Ramos (cell line): ENCODE data around the gene UPP2.

ENCODE experiments used
- in situ Hi-C: fragments of 300-500 bp; cut with MboI; formaldehyde crosslinking; loops from one replicate; pipeline ENCODE4 v1.14.3; 2022; ENCODE audit warnings: low sequenced_read_pairs; ENCODE audit not compliant: unreplicated experiment

UPP2 gene

DNA sequence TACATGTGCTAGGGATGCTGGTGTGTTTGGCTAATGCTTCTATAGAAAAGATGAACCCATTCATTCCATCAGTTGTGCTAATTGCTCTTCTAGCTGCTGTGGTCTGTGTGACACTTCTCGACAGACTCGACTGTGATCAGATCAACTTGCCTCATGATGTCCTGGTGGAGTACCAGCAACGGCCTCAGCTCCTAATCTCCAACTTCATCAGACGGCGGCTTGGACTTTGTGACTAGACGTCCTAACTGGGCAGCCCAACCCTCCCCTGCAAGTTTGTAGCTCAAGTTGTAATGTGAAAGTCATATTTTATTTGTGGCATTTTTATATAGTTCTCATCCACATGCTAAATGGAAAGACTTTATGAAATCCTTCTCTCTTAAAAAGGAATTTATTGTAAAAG lies 33.0 kb downstream of the UPP2 start:
- in situ Hi-C loops = no loop called here

DNA sequence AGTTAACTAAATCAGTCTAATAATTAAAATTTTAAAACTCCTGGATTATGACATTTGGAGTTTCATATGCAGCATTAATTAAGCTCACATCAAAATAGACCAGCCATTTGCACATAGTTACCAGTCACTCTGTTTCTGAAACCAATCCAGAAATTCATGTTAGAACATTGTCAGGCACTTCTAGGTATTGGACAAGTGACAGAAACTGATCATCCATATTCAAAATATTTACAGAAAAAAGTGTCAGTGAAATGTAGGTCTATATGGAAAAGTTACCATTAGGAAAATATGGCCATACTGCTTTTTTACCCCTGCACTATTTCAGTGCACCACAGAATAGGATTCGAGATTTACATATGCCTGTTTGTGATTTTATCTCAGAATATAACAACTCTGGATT lies 33.4 kb downstream of the UPP2 start:
- in situ Hi-C loops = no loop called here

DNA sequence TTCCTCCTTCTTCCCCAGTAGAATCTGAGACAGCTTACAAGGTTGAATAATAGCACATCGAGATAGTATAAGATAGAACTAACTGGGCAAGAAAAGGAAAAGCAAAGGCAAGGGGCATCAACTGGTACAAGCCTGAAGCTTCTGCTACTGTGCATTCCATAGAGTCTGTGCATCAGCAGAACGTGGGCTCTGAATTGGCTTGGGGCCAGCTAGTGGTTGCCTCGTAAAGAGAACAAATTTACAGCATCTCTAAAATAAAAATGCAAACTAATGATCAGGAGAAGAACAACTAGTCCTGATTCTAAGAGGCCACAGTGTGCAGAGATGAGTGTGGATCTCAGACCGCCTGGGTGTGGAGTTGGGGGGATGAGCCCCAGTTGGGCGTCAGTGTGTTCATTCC lies 36.6 kb downstream of the UPP2 start:
- in situ Hi-C loops = no loop called here

DNA sequence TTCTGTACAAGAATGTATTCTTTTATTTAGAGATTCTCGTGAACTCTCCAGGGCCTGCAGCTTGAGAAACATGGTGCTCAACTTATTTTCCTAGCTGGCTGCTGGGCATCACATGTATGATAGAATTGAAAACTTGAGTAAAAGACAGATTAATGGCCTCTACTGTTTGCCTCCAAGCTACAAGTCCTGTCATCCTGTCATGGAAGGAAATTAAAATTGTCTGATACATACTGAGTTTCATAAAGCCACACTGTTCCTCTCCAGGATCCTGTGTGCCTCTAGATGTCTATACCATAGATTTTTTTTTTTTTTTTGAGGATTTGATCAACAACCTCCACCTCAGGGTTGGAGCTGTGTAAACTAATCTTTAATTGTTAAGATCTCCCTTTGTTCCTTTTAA lies 38.5 kb downstream of the UPP2 start:
- in situ Hi-C loops = no loop called here

DNA sequence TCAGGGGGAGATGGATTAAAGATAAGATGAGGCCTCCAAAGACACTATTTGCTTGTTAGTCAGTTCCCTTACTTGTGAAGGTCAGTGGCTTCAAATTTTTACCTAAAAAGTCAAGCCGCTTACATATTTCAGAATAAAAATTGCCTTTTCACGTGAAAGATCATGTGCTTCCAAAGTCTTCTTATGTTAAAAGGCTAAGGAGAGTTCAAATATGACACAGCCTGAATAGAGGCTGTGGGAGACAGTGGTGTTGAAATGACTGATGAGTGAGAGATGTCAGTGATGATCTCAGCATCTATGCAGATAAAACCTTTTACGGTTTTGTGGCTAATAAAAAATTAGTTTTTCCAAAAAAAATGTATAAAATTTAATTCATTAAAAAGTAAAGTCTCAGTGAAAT lies 40.5 kb downstream of the UPP2 start:
- in situ Hi-C loops = no loop called here

DNA sequence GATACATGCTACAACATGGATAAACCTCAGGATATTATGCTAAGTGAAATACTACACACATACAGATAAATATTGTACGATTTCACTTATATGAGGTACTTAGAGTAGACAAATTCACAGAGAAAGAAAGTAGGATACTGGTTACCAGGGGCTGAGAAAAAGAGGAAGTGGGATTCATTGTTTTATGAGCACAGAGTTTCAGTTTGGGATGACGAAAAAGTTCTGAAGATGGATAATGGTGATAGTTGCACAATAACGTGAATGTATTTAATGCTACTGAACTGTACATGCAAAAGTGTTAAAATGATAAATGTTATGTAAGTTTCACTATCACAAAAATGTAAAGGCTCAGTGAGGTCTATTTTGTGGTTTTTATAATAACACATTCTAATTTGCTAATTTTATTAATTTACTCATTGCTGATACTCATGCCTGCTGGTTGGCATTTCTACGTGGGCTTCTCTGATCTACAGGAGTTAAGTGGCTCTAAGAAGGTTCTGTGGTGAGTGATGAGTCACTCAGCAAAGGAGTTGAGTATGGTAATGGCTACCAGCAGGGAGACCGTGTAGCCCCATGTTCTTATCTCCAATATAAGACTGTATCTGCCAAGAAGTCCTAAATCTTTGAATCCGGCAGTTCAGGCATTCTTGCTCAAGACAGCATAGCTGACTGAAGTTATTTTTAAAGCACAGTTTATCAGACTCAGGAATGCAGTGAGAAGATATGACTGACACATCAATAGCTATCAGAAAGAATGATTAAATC lies 41.1 kb downstream of the UPP2 start:
- in situ Hi-C loops = no loop called here

DNA sequence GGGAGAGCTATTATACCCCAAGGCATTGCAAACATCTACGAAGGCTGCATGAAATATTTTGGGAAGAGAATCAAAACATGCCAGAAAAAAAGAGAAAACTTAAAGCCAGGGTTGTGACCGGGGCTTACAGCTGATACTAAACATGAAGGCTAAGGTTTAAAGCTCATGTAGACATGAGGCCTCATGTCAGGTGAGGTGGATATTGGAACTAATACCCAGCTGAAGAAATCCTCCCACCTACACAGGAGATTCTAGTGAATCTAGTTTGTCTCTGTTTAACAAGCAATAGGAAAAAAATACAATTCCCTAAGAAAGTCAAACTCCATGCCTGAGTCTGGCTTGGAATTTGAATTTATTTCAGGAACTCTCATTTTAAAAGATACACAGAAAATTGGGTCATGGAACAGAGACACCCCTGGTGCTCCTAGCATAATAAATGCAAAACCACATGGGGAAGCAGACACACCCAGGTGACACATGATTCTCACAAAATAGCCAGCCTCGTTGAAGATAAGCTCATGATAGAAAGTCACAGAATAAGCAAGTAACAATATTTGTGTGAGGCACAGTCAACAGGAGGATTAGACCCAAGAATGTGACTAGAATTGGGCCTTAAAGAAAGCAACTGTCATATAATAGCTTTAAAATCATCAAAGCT lies 42.2 kb downstream of the UPP2 start:
- in situ Hi-C loops = no loop called here

DNA sequence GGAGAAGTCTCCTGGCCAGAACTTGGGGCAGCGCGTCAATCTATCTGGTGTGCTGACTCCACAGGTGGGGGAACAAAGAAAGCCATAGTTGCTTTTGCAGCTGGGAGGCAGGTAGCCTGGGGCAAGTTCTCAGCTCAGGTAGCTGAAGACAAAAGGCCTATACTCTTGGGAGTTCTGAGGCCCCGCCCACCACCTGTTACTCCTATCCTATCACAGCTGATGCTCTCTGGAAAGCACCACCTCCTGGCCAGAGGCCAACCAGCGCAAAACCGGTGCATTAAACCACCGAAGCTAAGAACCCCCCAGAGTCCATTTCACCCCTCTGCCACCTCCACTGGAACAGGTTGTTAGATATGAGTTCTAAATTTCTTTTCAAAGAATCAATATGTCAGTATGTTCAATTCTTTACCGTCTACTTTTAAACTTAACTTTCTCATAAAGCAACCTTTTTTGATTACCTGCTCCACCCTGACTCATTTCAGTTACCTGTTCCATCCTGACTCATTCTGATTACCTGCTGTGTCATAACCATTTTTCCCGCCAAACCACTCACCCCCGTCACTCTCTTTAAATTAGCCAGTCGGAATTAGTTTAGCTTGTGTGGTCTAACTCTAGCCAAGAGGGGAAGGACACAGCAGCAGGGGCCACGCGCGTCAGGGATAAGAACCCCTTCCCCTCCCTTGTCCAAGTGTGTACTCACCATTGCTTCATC lies 43.4 kb downstream of the UPP2 start:
- in situ Hi-C loops = no loop called here

DNA sequence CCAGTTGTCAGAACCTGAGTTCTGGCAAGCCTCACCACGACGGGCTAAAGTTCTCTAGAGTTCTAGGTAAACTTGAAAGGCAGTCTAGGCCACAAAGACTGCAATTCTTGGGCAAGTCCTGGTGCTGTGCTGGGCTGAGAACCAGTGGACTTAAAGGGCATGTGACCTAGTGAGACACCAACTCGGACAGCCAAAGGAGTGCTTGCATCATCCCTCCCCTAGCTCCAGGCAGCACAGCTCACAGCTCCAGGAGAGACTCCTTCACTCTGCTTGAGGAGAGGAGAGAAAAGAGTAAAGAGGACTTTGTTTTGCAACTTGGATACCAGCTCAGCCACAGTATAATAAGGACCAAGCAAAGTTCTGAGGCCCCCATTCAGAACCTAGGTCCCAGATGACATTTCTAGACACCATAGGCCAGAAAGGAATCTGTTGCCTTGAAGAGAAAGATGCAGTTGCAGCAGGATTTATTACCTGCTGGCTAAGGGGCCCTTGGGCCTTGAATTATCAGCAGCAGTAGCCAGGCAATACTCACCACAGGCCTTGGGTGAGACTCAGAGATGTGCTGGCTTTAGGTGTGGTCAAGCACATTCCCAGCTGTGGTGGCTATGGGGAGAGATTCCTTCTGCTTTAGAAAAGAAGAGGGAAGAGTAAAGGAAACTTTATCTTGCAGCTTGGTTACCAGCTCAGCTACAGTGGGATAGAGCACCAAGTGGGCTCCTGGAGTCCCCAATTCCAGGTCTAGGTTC lies 51.8 kb downstream of the UPP2 start:
- in situ Hi-C loops = no loop called here

DNA sequence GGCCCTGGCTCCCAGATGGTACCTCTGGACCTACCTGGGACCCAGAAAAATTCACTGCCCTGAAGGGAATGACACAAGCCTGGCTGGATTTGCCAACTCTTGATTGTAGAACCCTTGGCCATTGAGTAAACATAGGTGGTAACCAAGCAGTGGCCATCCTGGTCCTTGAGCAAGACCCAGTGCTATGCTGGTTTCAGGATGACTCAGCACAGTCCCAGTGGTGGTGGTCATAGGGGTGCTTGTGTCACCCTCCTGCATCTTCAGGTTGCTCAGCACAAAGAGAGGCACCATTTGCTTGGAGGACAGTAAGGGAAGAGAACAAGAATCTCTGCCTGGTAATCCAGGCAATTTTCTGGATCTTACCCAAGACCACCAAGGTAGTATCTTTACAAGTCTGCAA lies 52.9 kb downstream of the UPP2 start:
- in situ Hi-C loops = no loop called here

DNA sequence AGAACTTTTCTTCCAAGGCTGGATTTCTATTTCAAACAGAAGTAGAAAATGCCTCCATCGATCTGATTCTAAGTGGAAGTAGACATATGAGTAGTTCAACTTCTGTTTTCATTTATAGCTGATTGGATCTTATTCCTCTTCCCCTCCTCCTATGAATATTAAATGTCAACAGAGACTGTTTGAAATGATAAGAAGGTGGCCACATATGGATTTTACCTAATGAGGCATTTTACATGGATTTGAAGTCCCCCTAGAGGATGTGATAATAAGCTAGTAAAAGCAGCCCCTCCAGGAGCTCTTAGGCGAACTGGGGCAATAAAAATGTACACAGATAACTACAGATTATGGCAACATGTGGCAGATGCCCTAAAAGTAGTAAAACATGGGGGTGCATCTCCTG lies 71.0 kb downstream of the UPP2 start:
- in situ Hi-C loops = no loop called here

DNA sequence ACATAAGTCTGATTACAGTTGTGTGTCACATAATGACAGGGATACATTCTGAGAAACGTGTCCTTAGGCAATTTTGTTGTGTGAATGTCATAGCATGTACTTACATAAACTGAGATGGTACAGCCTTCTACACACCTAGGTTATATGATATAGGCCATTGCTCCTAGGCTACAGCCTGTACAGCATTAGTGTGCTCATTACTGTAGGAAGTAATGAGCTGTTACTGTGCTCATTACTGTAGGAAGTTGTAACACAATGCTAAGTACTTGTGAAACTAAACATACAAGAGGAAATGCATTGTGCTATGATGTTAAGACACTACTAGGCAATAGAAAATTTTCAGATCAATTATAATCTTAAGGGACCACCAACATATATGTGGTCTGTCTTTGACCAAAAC lies 72.8 kb downstream of the UPP2 start:
- in situ Hi-C loops = no loop called here

DNA sequence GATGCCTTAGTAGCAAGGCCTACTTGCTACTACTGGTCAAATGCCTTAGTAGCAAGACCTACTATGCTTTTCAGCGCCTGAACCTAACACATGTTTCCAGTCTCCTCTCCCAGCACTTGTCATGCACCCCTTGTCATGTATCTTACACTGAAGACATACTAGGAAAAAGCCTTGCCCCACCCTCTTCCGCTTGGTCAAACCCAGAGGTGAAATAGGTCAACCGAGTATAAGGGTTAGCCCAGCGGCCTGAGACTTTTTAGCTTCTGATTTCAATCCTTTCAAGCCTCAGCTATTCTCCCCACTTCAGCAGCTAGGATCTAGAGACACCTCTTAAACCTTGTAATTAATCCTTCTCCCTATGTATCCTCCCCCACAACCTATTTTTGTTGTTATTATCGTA lies 73.3 kb downstream of the UPP2 start:
- in situ Hi-C loops = no loop called here

DNA sequence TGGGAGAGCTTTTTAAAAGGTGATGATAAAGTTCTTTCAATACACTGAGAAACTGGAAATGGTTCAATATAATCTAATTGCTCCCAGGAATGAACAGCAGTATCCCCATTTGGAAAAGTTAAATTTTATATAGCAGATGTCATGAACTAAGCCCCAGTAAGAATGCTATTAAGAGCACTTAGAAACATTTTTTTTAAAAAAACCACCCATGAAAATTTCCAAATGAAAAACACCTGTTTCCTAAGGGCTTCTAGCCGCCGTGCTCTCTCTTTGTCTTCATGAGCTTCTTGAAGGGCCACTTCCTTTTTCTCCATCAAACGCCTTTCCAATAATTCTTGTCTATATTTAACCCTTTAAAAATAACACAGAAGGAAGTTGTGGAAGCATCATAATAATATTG lies 77.0 kb downstream of the UPP2 start:
- in situ Hi-C loops = no loop called here

DNA sequence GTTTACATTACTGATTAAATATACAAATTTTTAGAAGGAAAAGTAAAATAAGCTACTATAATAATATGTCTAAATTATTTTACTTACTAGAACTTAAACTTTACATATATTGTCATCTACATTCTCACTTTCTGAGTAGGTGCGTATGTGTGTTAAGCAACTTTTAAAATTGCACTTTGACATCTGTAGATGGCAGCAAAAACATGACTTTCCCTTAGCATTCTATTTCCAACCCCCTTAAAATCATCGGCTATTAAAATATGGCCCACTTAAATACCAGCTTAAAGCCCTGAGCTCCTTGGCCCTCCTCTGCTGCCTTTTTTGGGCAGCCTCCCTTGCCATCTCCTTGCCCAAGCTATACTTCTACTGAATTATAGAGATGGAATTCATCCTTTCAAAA lies 78.0 kb downstream of the UPP2 start:
- in situ Hi-C loops = no loop called here

DNA sequence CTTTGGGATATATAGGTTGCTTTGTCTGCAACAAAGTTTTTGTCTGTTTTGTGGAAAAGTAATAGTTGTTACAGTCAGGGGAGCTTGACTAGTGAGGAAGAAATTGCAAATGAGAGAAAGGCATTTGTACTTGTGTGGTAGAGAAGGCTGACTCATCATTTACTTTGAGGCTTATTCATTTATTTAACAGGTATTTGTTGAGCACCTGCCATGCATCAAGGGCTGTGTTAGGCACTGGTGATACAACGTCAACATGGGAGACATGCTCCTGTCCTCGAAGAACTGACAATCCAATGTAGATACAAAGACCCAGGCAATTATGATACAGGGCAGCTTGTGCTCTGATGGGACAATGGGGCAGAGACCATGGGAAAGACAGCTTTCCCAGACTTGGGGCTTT lies 79.5 kb downstream of the UPP2 start:
- in situ Hi-C loops = no loop called here

DNA sequence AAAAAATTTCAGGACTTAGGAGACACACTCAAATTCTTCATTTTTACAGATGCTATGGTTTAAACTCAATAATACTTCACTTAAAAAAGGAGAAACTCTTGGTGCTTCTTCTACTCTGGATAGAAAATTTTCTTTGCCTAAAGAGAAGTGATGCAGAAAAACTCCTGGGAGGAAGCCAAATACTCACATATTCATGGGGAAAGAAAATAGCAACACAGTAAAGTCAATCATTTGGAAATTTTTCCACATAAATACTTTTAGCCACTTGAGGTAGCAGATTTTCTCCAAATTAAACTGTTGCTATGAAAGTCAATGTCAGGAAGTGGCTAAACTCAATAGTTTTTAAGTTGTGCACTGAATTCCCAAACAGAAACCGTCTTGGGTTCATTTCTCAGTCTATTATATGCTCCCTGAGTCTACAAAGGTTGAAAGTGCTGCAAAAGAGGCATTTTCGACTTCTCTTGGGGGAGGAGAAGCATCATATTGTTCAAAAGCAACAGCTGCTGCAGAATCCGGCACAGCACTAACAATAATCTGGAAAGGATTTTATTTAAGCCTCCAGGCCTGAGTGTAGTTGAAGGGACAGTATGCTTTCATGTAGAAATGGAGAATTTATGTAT lies 81.1 kb downstream of the UPP2 start:
- in situ Hi-C loops = no loop called here

DNA sequence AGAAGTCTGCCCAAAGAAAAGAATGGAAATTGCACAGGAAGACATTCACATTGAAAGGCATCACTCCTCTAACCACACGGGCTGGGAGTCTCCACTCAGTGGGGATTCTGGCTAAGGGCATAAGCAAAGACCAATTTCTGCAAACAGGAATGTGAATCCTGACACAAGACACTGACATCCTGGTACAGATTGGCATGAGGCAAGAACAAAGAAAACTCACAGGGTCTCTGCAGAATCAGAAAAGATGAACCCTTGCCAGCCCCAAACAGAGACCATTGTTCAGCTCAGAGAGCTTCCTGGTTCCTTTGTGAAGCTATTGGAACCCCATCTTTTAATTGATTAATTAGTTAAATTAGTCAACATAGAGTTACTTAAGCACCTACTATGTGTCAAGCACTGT lies 82.3 kb downstream of the UPP2 start:
- in situ Hi-C loops = no loop called here

DNA sequence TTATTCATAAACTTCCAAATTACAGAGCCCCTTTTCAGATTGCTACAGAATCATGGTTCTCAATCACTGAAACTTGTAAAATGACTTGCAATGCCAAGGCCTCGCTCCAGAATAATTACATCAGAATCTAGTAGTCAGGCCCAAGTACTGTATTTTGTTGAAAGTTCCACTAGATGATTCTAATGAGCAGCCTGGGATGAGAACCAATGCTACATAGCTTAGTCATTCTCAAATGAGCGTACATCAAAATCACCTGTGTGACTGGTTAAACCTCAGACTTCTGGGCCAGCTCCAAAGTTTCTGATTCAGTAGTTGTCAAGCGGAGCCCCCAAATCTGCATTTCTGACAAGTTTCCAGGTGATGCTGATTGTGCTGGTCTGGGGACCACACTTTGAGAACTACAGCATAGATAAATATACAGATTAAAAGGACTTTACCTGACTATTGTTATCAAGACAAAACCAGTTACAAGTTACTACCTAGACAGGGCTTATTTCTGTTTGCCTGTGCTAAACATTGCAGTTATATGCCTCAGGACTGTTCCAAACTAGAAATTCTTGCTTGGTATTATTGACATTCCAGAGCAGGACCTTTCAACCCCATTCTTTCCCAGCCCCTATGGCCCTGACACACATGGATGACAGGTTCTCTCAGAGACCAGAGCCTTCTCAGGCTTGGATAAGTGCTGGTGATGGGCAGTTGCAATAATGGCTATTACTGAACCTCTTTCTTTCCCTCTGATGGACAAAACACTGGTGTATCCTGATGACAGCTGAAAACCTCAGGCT lies 83.1 kb downstream of the UPP2 start:
- in situ Hi-C loops = no loop called here
